Astrocyte (in vitro differentiated cells and primary cell): Measurements from ENCODE around the gene CPNE7. TPM values are rescaled to one million over a fixed set of nuclear protein-coding genes. Genes with fewer than 3 reads are reported as not detected.
A peak's percentile ranks its signal among the peaks of the same experiment; 100 is the strongest.

ENCODE experiments used
- DNase-seq: peaks from one replicate; pipeline ENCODE4 v3.0.0-alpha.2; 2010; ENCODE audit warnings: low read depth
- FAIRE-seq: peaks from 2 replicates; lab custom pipeline; 2011; peaks lifted over from hg19 to GRCh38; lab: Jason Lieb, UNC
- H2AFZ ChIP-seq: 2 replicates; pipeline ENCODE4 v1.6.0; 2012; ENCODE audit warnings: low read depth, low read length, inconsistent platforms
- H3K27ac ChIP-seq: 2 replicates; pipeline ENCODE4 v1.5.1; 2011; ENCODE audit warnings: low read depth, low read length, inconsistent platforms
- H3K27me3 ChIP-seq: 2 replicates; pipeline ENCODE4 v1.6.0; 2011; ENCODE audit warnings: low read length, inconsistent platforms; ENCODE audit not compliant: insufficient read depth
- H3K36me3 ChIP-seq: 2 replicates; pipeline ENCODE4 v1.5.1; 2011; ENCODE audit warnings: low read length, inconsistent platforms; ENCODE audit not compliant: insufficient read depth
- H3K4me1 ChIP-seq: 2 replicates; pipeline ENCODE4 v1.5.1; 2011; ENCODE audit warnings: low read length, inconsistent platforms; ENCODE audit not compliant: insufficient read depth
- H3K4me2 ChIP-seq: 2 replicates; pipeline ENCODE4 v1.6.0; 2012; ENCODE audit warnings: low read length, inconsistent platforms
- H3K4me3 ChIP-seq: 2 replicates; pipeline ENCODE4 v1.5.1; 2011; ENCODE audit warnings: low read depth, mild to moderate bottlenecking, low read length, inconsistent platforms; ENCODE audit not compliant: insufficient read depth
- H3K79me2 ChIP-seq: 2 replicates; pipeline ENCODE4 v1.6.0; 2012; ENCODE audit warnings: mild to moderate bottlenecking, low read length, inconsistent platforms; ENCODE audit not compliant: insufficient read depth
- H3K9ac ChIP-seq: 2 replicates; pipeline ENCODE4 v1.6.0; 2012; ENCODE audit warnings: mild to moderate bottlenecking, low read length, inconsistent platforms
- H3K9me3 ChIP-seq: 2 replicates; pipeline ENCODE4 v1.5.1; 2012; ENCODE audit warnings: low read depth, mild to moderate bottlenecking, low read length, inconsistent platforms; ENCODE audit not compliant: insufficient read depth
- H4K20me1 ChIP-seq: 2 replicates; pipeline ENCODE4 v1.6.0; 2012; ENCODE audit warnings: low read length, inconsistent platforms; ENCODE audit not compliant: insufficient read depth
- H3K27ac Mint-ChIP-seq: one replicate; pipeline ENCODE4 v1.8.0; 2021; ENCODE audit warnings: mild to moderate bottlenecking, mixed read lengths; ENCODE audit not compliant: unreplicated experiment
- H3K27me3 Mint-ChIP-seq: one replicate; pipeline ENCODE4 v1.8.0; 2021; ENCODE audit warnings: low read depth, mixed read lengths; ENCODE audit not compliant: unreplicated experiment
- H3K36me3 Mint-ChIP-seq: one replicate; pipeline ENCODE4 v1.8.0; 2021; ENCODE audit warnings: low read depth, mixed read lengths; ENCODE audit not compliant: unreplicated experiment
- H3K4me1 Mint-ChIP-seq: one replicate; pipeline ENCODE4 v1.8.0; 2021; ENCODE audit warnings: low read depth, mixed read lengths; ENCODE audit not compliant: unreplicated experiment
- H3K4me3 Mint-ChIP-seq: one replicate; pipeline ENCODE4 v1.8.0; 2021; ENCODE audit warnings: mild to moderate bottlenecking, moderate library complexity, mixed read lengths; ENCODE audit not compliant: unreplicated experiment
- H3K9me3 Mint-ChIP-seq: one replicate; pipeline ENCODE4 v1.8.0; 2021; ENCODE audit warnings: mild to moderate bottlenecking, mixed read lengths; ENCODE audit not compliant: unreplicated experiment
- CTCF ChIP-seq: IDR thresholded peaks from 2 replicates; pipeline ENCODE4 v1.5.1; 2011; ENCODE audit warnings: low read depth, mild to moderate bottlenecking, inconsistent platforms, low read length, moderate library complexity; ENCODE audit not compliant: insufficient read depth
- EZH2 ChIP-seq: IDR thresholded peaks from 2 replicates; pipeline ENCODE4 v1.6.1; 2012; ENCODE audit warnings: mild to moderate bottlenecking, low read length, inconsistent platforms; ENCODE audit not compliant: insufficient read depth
- total RNA-seq: library from RNA; stranded (reverse); gene quantifications from 2 replicates; pipeline ENCODE4 v1.2.1, GENCODE V29; 2021

CPNE7 gene
- total RNA-seq, 1 donor from 2014 or later = 7.5 TPM

- H3K4me1 Mint-ChIP-seq = peaks cover 16% of the 10 kb centered on the region
- TF ChIP-seq CTCF = no peak
- no peak for TF ChIP-seq EZH2
- peak overlapping the region; percentile 76 for H3K4me3 Mint-ChIP-seq
These were observed 17.7 kb upstream of the CPNE7 start for GRCh38 chr16:89557690-89558490.

GRCh38 chr16:89560378-89561141 is 15.0 kb upstream of the CPNE7 start, which contains the start of gene RPL13:
Gene RPL13 (plus strand): TSS chr16:89560682. CDS start chr16:89560960, 278 bp downstream.
- TF ChIP-seq EZH2 = no peak
- TF ChIP-seq CTCF = no peak
- Histone ChIP-seq H3K4me1 (peaks cover 58% of the 10 kb centered on the region), H3K79me2 (peaks cover 37% of the 10 kb centered on the region), H3K4me2 (peak within 1 kb of the TSS; percentile 97), H3K27me3 (no peaks in the 10 kb centered on the region), H3K4me3 (peak within 1 kb of the TSS; percentile 83), H3K27ac (peak within 1 kb of the TSS; percentile 96), H3K9ac (peak within 1 kb of the TSS; percentile 93), H3K9me3 (no peaks in the 10 kb centered on the region), H4K20me1 (peaks cover 50% of the 10 kb centered on the region), H2AFZ (peak within 1 kb of the TSS; percentile 68), H3K36me3 (peaks cover 31% of the 10 kb centered on the region)
- peaks cover 39% of the 10 kb centered on the region for H3K36me3 Mint-ChIP-seq
- DNase-seq (peak; percentile 89), FAIRE-seq (no peak)
- H3K4me1 Mint-ChIP-seq = peaks cover 37% of the 10 kb centered on the region
- H3K4me3 Mint-ChIP-seq = peak within 1 kb of the TSS; percentile 94
- H3K27ac Mint-ChIP-seq = peak within 1 kb of the TSS; percentile 97
- H3K9me3 Mint-ChIP-seq = peaks cover 1% of the 10 kb centered on the region
- no peaks in the 10 kb centered on the region for H3K27me3 Mint-ChIP-seq

More at GRCh38 chr16:89557690-89558490, 17.7 kb upstream of the CPNE7 start:
- Histone ChIP-seq H3K9ac (no peak overlapping the region), H3K79me2 (peaks cover 24% of the 10 kb centered on the region), H4K20me1 (peaks cover 28% of the 10 kb centered on the region), H3K4me2 (no peak overlapping the region), H3K27me3 (no peaks in the 10 kb centered on the region), H3K9me3 (no peaks in the 10 kb centered on the region), H3K27ac (no peak overlapping the region), H3K36me3 (peaks cover 14% of the 10 kb centered on the region), H3K4me1 (peaks cover 31% of the 10 kb centered on the region), H2AFZ (no peak overlapping the region), H3K4me3 (no peak overlapping the region)
- FAIRE-seq (no peak), DNase-seq (no peak)
- peaks cover 1% of the 10 kb centered on the region for H3K9me3 Mint-ChIP-seq
- H3K27ac Mint-ChIP-seq = no peak overlapping the region
- H3K27me3 Mint-ChIP-seq = no peaks in the 10 kb centered on the region
- H3K36me3 Mint-ChIP-seq = peaks cover 31% of the 10 kb centered on the region
